Fibroblast of lung (primary cell): ENCODE data around the gene SNPH. TPM values are rescaled to one million over a fixed set of nuclear protein-coding genes. Genes with fewer than 3 reads are reported as not detected.

Experiments
- DNase-seq, 2 donors: peaks; one replicate each; pipeline versions ENCODE4 v3.0.0 to v3.0.0-alpha.2; 2010; ENCODE audit warnings: low read depth in 2 of 2
- H2AFZ ChIP-seq: 2 replicates; pipeline ENCODE4 v1.5.1; 2012; ENCODE audit warnings: low read length, control low read depth, inconsistent platforms
- H3K27ac ChIP-seq: 2 replicates; pipeline ENCODE4 v1.5.1; 2011; ENCODE audit warnings: low read length, control low read depth; ENCODE audit not compliant: insufficient read depth
- H3K27me3 ChIP-seq: 2 replicates; pipeline ENCODE4 v1.5.1; 2011; ENCODE audit warnings: mild to moderate bottlenecking, low read length; ENCODE audit not compliant: control insufficient read depth, insufficient read depth
- H3K36me3 ChIP-seq: 2 replicates; pipeline ENCODE4 v1.5.1; 2011; ENCODE audit warnings: low read length; ENCODE audit not compliant: control insufficient read depth, insufficient read depth
- H3K4me1 ChIP-seq: 2 replicates; pipeline ENCODE4 v1.5.1; 2011; ENCODE audit warnings: low read length; ENCODE audit not compliant: control insufficient read depth, insufficient read depth; ENCODE audit errors: extremely low read depth
- H3K4me2 ChIP-seq: 2 replicates; pipeline ENCODE4 v1.5.1; 2011; ENCODE audit warnings: low read length, control low read depth; ENCODE audit not compliant: insufficient read depth; ENCODE audit errors: extremely low read depth
- H3K4me3 ChIP-seq, 4 experiments: fragments of 200-600 bp in 1 of 4; sonication (generic) in 1 of 4; replicated peaks in 1 of 4; 2 replicates each; pipeline ENCODE4 v1.5.1; 2011 to 2016; ENCODE audit warnings: low read length in 4 of 4, low read depth in 3 of 4, mild to moderate bottlenecking in 3 of 4, control low read depth in 2 of 4, inconsistent platforms in 1 of 4, mixed read lengths in 1 of 4; ENCODE audit not compliant: insufficient read depth in 1 of 4; ENCODE audit errors: control extremely low read depth in 1 of 4
- H3K79me2 ChIP-seq: 2 replicates; pipeline ENCODE4 v1.5.1; 2012; ENCODE audit warnings: mild to moderate bottlenecking, low read length, inconsistent platforms; ENCODE audit not compliant: control insufficient read depth, insufficient read depth
- H3K9ac ChIP-seq: 2 replicates; pipeline ENCODE4 v1.5.1; 2011; ENCODE audit warnings: mild to moderate bottlenecking, low read length, control low read depth; ENCODE audit not compliant: insufficient read depth
- H3K9me3 ChIP-seq: 2 replicates; pipeline ENCODE4 v1.5.1; 2012; ENCODE audit warnings: low read depth, low read length; ENCODE audit not compliant: control insufficient read depth, insufficient read depth
- H4K20me1 ChIP-seq: 2 replicates; pipeline ENCODE4 v1.5.1; 2011; ENCODE audit warnings: low read length; ENCODE audit not compliant: control insufficient read depth, insufficient read depth; ENCODE audit errors: extremely low read depth
- CTCF ChIP-seq, 2 donors: IDR thresholded peaks in 1 of 2; conservative IDR thresholded peaks in 1 of 2; 1 replicate in 1 of 2; 2 replicates in 1 of 2; pipeline ENCODE4 v1.5.1; 2011 to 2012; ENCODE audit warnings: low read length in 2 of 2, control low read depth in 1 of 2, inconsistent platforms in 1 of 2, low read depth in 1 of 2, mild to moderate bottlenecking in 1 of 2
- EZH2 ChIP-seq: IDR thresholded peaks from 2 replicates; pipeline ENCODE4 v1.5.1; 2012; ENCODE audit warnings: low read length, control low read depth, mild to moderate bottlenecking; ENCODE audit errors: missing control alignments
- polyA plus RNA-seq, 2 donors: library from polyadenylated mRNA; depleted of rRNA in 1 of 2; stranded (reverse) in 1 of 2; unstranded in 1 of 2; fragments of >200 nt; gene quantifications; 2 replicates each; pipeline ENCODE4 v1.2.1, GENCODE V29; 2011 to 2012; ENCODE audit warnings: missing spikeins in 1 of 2
- total RNA-seq: library from RNA; depleted of rRNA; stranded (reverse); fragments of >200 nt; gene quantifications from 2 replicates; pipeline ENCODE4 v1.2.1, GENCODE V29; 2014

The SNPH gene
- total and polyA plus RNA-seq, 2 donors (not counting 1 experiment from before 2014, with no cell fraction given) = 0.85 to 18.5 TPM

GRCh38 chr20:1296922-1297321 is 30.8 kb downstream of the SNPH start:
- Histone ChIP-seq H2AFZ (no peak overlapping the region), H4K20me1 (no peaks in the 10 kb centered on the region), H3K4me1 (peaks cover 7% of the 10 kb centered on the region), H3K9ac (no peak overlapping the region), H3K36me3 (no peaks in the 10 kb centered on the region), H3K27me3 (no peaks in the 10 kb centered on the region), H3K9me3 (no peaks in the 10 kb centered on the region), H3K79me2 (no peaks in the 10 kb centered on the region), H3K27ac (no peak overlapping the region), H3K4me3 (no peak overlapping the region), H3K4me2 (no peak overlapping the region)
- TF ChIP-seq CTCF (conservative IDR thresholded peaks at IDR 0.05 in 1 of 2, IDR thresholded peaks at IDR 0.05 in 1 of 2; ENCODE audit: low read depth in 1 of 2, low read length in 2 of 2) = no peak
- DNase-seq = no peak

GRCh38 chr20:1297486-1297885 is 31.4 kb downstream of the SNPH start:
- no peak for DNase-seq
- Histone ChIP-seq H3K9me3 (no peaks in the 10 kb centered on the region), H3K36me3 (no peaks in the 10 kb centered on the region), H3K4me2 (no peak overlapping the region), H4K20me1 (no peaks in the 10 kb centered on the region), H3K4me1 (peaks cover 7% of the 10 kb centered on the region), H3K9ac (no peak overlapping the region), H3K79me2 (no peaks in the 10 kb centered on the region), H3K4me3 (no peak overlapping the region), H3K27me3 (no peaks in the 10 kb centered on the region), H2AFZ (no peak overlapping the region), H3K27ac (no peak overlapping the region)
- TF ChIP-seq CTCF (conservative IDR thresholded peaks at IDR 0.05 in 1 of 2, IDR thresholded peaks at IDR 0.05 in 1 of 2; ENCODE audit: low read depth in 1 of 2, low read length in 2 of 2) (no peak), EZH2 (no peak)

- H4K20me1 ChIP-seq = no peaks in the 10 kb centered on the region
- H3K4me1 ChIP-seq = peaks cover 7% of the 10 kb centered on the region
- no peak overlapping the region for H2AFZ ChIP-seq
- H3K9me3 ChIP-seq = no peaks in the 10 kb centered on the region
- no peak overlapping the region for H3K27ac ChIP-seq
- DNase-seq = no peak
- no peaks in the 10 kb centered on the region for H3K27me3 ChIP-seq
- no peak overlapping the region for H3K9ac ChIP-seq
- H3K36me3 ChIP-seq = no peaks in the 10 kb centered on the region
- no peaks in the 10 kb centered on the region for H3K79me2 ChIP-seq
- no peak overlapping the region for H3K4me2 ChIP-seq
- TF ChIP-seq EZH2 (no peak), CTCF (conservative IDR thresholded peaks at IDR 0.05 in 1 of 2, IDR thresholded peaks at IDR 0.05 in 1 of 2; ENCODE audit: low read depth in 1 of 2, low read length in 2 of 2) (no peak)
- H3K4me3 ChIP-seq = no peak overlapping the region
Observed at GRCh38 chr20:1298166-1298565, 32.1 kb downstream of the SNPH start.
